HG03025 (cell line): ENCODE data around the gene PRTFDC1.

ENCODE experiments used
- ATAC-seq: cut with Tn5 transposase; IDR thresholded peaks from one replicate; pipeline ENCODE4 v1.9.1; 2021; ENCODE audit warnings: mild to moderate bottlenecking, moderate library complexity; ENCODE audit not compliant: unreplicated experiment, low FRiP score

The PRTFDC1 gene

DNA sequence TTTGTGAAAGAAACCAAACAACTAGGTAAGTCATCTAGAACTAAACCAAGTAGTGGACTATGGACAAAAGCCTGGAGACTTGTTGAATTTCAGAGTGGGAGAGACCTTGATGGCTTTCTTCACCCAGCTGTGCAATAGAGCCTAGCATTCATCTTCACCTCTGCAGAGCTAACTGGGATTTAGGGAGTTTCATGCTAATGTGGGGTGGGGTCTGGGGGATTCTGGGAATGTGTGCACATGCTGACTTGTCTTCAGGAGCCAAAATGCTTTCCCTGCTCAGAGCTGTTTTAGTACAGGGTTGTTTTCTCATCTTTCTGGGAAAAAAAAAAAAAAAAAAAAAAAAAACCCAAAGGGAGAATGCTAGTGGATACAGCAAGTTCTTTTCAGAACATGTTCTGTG, 147.4 kb downstream of the PRTFDC1 start:
- ATAC-seq = no peak

- ATAC-seq = no peak
Measured at GRCh38 chr10:24804392-24804791, 148.0 kb downstream of the PRTFDC1 start.

GRCh38 chr10:24802378-24802777, 150.0 kb downstream of the PRTFDC1 start:
- no peak for ATAC-seq

DNA sequence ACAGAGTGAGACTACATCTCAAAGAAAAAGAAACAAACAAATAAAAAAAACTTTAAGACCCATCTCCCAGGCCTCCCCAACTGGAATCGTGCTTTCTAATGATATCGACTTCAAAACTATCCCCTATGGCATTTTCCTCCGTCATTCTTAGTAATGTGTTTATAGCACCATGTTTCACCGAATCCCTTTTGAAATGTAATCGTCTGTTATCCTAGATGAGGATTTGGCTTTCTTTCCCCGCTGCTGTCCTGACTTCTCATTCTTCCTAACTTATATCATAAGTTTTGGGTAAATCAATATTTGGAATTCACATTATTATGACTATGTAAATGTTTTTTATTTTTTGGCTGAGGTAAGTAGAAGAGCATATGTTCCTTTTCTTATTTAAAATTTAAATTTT, 151.5 kb downstream of the PRTFDC1 start:
- no peak for ATAC-seq
